GM23338 (cell line): ENCODE data around the gene FBXL4.

Experiments used
- CTCF ChIP-seq, 2 experiments: fragments of 200-600 bp in 1 of 2; sonication (generic) in 1 of 2; conservative IDR thresholded peaks; 2 replicates each; pipeline versions ENCODE4 v1.5.1 to v1.6.1; 2016 to 2017; ENCODE audit warnings: antibody characterized with exemption in 2 of 2, low read depth in 2 of 2, mild to moderate bottlenecking in 2 of 2, moderate library complexity in 1 of 2
- EZH2 ChIP-seq: fragments of 200-600 bp; sonication (generic); IDR thresholded peaks from one replicate; pipeline ENCODE4 v1.8.0; 2017; ENCODE audit warnings: antibody characterized with exemption, mild to moderate bottlenecking, low read depth; ENCODE audit not compliant: unreplicated experiment
- EZH2phosphoT487 ChIP-seq: fragments of 200-600 bp; sonication (generic); IDR thresholded peaks from one replicate; pipeline ENCODE4 v1.8.1; 2018; ENCODE audit warnings: antibody characterized with exemption; ENCODE audit not compliant: unreplicated experiment
- JUNB ChIP-seq: IDR thresholded peaks from one replicate; pipeline ENCODE4 v1.6.1; 2016; ENCODE audit warnings: antibody characterized with exemption; ENCODE audit not compliant: unreplicated experiment
- POLR2AphosphoS5 ChIP-seq: IDR thresholded peaks from 2 replicates; pipeline ENCODE4 v1.6.1; 2016; ENCODE audit warnings: antibody characterized with exemption, low read depth
- REST ChIP-seq: IDR thresholded peaks from one replicate; pipeline ENCODE4 v1.6.1; 2018; ENCODE audit warnings: antibody characterized with exemption; ENCODE audit not compliant: unreplicated experiment
- STAT1 ChIP-seq: IDR thresholded peaks from one replicate; pipeline ENCODE4 v1.6.1; 2016; ENCODE audit warnings: antibody characterized with exemption; ENCODE audit not compliant: unreplicated experiment
- ZNF462 ChIP-seq: fragments of 250-450 bp; sonication (Bioruptor Pico); IDR thresholded peaks from 2 replicates; pipeline ENCODE4 v1.5.0; 2020; ENCODE audit warnings: mild to moderate bottlenecking, moderate library complexity

GRCh38 chr6:98841621-98842341, 106.0 kb downstream of the FBXL4 start:
- TF ChIP-seq POLR2AphosphoS5 (no peak), CTCF (conservative IDR thresholded peaks at IDR 0.05; ENCODE audit: low read depth in 2 of 2) (no peak), EZH2 (peak; percentile 90), EZH2phosphoT487 (no peak), REST (no peak), ZNF462 (CRISPR knock-in tag) (no peak), STAT1 (no peak), JUNB (no peak)
